Kidney epithelial cell (primary cell): ENCODE results near the gene IL1RAPL1. TPM values are rescaled to one million over a fixed set of nuclear protein-coding genes. Genes with fewer than 3 reads are reported as not detected.
A peak's percentile ranks its signal among the peaks of the same experiment; 100 is the strongest.

Experiments
- DNase-seq: peaks from one replicate; pipeline ENCODE4 v3.0.0-alpha.2; 2010; ENCODE audit warnings: low read depth
- H3K27me3 ChIP-seq: 2 replicates; pipeline ENCODE4 v1.6.0; 2011; ENCODE audit warnings: low read length; ENCODE audit not compliant: control insufficient read depth, insufficient read depth
- H3K36me3 ChIP-seq: 2 replicates; pipeline ENCODE4 v1.5.1; 2011; ENCODE audit warnings: low read length; ENCODE audit not compliant: control insufficient read depth, insufficient read depth
- H3K4me3 ChIP-seq: 2 replicates; pipeline ENCODE4 v1.5.1; 2011; ENCODE audit warnings: low read depth, mild to moderate bottlenecking, control low read depth, low read length
- total RNA-seq: library from RNA; depleted of rRNA; stranded (reverse); fragments of >200 nt; gene quantifications from 2 replicates; pipeline ENCODE4 v1.2.3, GENCODE V29; 2015
- TF ChIP-seq, protein P1 (sequence below): IDR thresholded peaks from 2 replicates; pipeline ENCODE4 v1.5.1; 2011; ENCODE audit warnings: mild to moderate bottlenecking, moderate library complexity, low read length, control low read depth, inconsistent platforms; ENCODE audit not compliant: insufficient read depth, poor library complexity, severe bottlenecking

The IL1RAPL1 gene
- total RNA-seq, 1 donor from 2014 or later, result not detected

DNA sequence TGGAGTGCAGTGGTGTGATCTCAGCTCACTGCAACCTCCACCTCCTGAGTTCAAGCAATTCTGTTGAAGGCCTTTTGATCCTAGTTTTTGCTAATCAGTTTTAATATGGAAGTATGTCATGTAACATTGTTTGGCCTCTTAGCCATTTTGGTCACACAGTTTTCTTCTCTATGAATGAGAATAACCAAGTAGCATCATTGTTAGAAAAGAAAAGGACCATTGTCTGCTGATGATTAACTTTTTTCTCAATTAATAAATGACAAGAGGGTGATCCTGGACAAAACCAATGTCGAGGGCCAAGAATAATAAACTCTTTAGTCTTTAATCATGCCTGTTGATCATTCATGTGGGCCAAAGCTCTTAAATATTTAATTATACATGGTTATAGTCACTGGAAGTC lies 1338.8 kb downstream of the IL1RAPL1 start:
- TF ChIP-seq, protein P1, sequence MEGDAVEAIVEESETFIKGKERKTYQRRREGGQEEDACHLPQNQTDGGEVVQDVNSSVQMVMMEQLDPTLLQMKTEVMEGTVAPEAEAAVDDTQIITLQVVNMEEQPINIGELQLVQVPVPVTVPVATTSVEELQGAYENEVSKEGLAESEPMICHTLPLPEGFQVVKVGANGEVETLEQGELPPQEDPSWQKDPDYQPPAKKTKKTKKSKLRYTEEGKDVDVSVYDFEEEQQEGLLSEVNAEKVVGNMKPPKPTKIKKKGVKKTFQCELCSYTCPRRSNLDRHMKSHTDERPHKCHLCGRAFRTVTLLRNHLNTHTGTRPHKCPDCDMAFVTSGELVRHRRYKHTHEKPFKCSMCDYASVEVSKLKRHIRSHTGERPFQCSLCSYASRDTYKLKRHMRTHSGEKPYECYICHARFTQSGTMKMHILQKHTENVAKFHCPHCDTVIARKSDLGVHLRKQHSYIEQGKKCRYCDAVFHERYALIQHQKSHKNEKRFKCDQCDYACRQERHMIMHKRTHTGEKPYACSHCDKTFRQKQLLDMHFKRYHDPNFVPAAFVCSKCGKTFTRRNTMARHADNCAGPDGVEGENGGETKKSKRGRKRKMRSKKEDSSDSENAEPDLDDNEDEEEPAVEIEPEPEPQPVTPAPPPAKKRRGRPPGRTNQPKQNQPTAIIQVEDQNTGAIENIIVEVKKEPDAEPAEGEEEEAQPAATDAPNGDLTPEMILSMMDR, result no peak
- DNase-seq, result peak; percentile 16
- Histone ChIP-seq H3K36me3 (no peaks in the 10 kb centered on the region), H3K4me3 (no peak overlapping the region), H3K27me3 (no peaks in the 10 kb centered on the region)

GRCh38 chrX:29926659-29927058 lies 1339.4 kb downstream of the IL1RAPL1 start:
- Histone ChIP-seq H3K4me3 (no peak overlapping the region), H3K36me3 (no peaks in the 10 kb centered on the region), H3K27me3 (no peaks in the 10 kb centered on the region)
- DNase-seq, result no peak
- TF ChIP-seq, protein P1, result no peak

GRCh38 chrX:29935455-29935854 lies 1348.2 kb downstream of the IL1RAPL1 start:
- no peak for DNase-seq
- Histone ChIP-seq H3K36me3 (no peaks in the 10 kb centered on the region), H3K27me3 (no peaks in the 10 kb centered on the region), H3K4me3 (no peak overlapping the region)
- TF ChIP-seq, protein P1, result no peak

DNA sequence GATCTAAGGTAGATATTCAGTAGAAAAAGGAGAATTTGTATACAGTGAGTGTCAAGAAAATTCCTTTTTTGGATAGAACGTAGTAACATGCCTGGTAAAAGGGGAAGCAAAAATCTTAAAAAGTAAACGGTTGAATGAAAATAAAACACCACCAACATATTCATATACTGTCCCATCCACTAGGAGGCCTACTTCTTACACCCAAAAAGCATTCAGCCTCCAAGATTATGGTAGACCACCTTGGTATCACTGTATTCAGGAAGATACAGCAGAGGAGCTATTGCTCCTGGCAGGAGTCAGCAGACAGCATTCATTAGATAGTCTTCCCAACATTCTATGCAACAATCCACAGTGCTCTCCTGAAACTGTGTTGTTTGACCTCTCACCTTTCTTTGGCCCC lies 1353.5 kb downstream of the IL1RAPL1 start:
- Histone ChIP-seq H3K4me3 (no peak overlapping the region), H3K36me3 (no peaks in the 10 kb centered on the region), H3K27me3 (no peaks in the 10 kb centered on the region)
- TF ChIP-seq, protein P1, result no peak
- no peak for DNase-seq

- H3K4me3 ChIP-seq, result no peak overlapping the region
- H3K36me3 ChIP-seq, result no peaks in the 10 kb centered on the region
- TF ChIP-seq, protein P1, result no peak
- H3K27me3 ChIP-seq, result no peaks in the 10 kb centered on the region
- DNase-seq, result no peak
Observed at GRCh38 chrX:29941287-29941686, 1354.0 kb downstream of the IL1RAPL1 start.

GRCh38 chrX:29947225-29947624 lies 1360.0 kb downstream of the IL1RAPL1 start:
- H3K27me3 ChIP-seq, result no peaks in the 10 kb centered on the region
- DNase-seq, result no peak
- H3K36me3 ChIP-seq, result no peaks in the 10 kb centered on the region
- TF ChIP-seq, protein P1, result no peak
- H3K4me3 ChIP-seq, result no peak overlapping the region
